Thyroid gland (tissue), 4 donors: ENCODE measurements around the gene HMCN2. TPM values are rescaled to one million over a fixed set of nuclear protein-coding genes. Genes with fewer than 3 reads are reported as not detected.

Source experiments
- DNase-seq, 2 donors: peaks; one replicate each; pipeline ENCODE4 v3.0.0-alpha.2; 2019
- H3K27ac ChIP-seq, 3 donors: fragments of 200-600 bp; sonication (generic); 1 replicate in 2 of 3; 2 replicates in 1 of 3; pipeline ENCODE4 v1.5.1; 2016 to 2019; ENCODE audit warnings: mild to moderate bottlenecking in 1 of 3, moderate library complexity in 1 of 3
- H3K27me3 ChIP-seq: fragments of 200-600 bp; sonication (generic); one replicate; pipeline ENCODE4 v1.5.1; 2019
- H3K36me3 ChIP-seq, 2 donors: fragments of 200-600 bp; sonication (generic); one replicate each; pipeline ENCODE4 v1.5.1; 2016 to 2019
- H3K4me1 ChIP-seq, 2 donors: fragments of 200-600 bp; sonication (generic); one replicate each; pipeline ENCODE4 v1.5.1; 2017 to 2019
- H3K4me3 ChIP-seq, 3 donors: fragments of 200-600 bp; sonication (generic); replicated peaks in 1 of 3; 1 replicate in 2 of 3; 2 replicates in 1 of 3; pipeline ENCODE4 v1.5.1; 2016; ENCODE audit warnings: mild to moderate bottlenecking in 1 of 3
- H3K9me3 ChIP-seq: fragments of 200-600 bp; sonication (generic); one replicate; pipeline ENCODE4 v1.5.1; 2017
- POLR2A ChIP-seq, 2 donors: fragments of 450-650 bp; IDR thresholded peaks; one replicate each; pipeline ENCODE4 v1.6.1; 2017; ENCODE audit warnings: antibody characterized with exemption in 2 of 2, mild to moderate bottlenecking in 2 of 2, moderate library complexity in 1 of 2
- WGBS, 2 donors: methylation state at CpG; one replicate each; pipeline ENCODE4 v1.1.5; 2017; 5-methylcytosine and 5-hydroxymethylcytosine counted together
- intact Hi-C: fragments of 100-400 bp; cut with DNase I; formaldehyde crosslinking; loops from one replicate; pipeline ENCODE4 v1.15.1; 2023
- total RNA-seq, 4 donors: library from RNA; depleted of rRNA; stranded (reverse); fragments of >200 nt; gene quantifications; one replicate each; pipeline ENCODE4 v1.2.3, GENCODE V29; 2016
- TF ChIP-seq, protein P1 (sequence below), 6 experiments: fragments of 200-600 bp in 3 of 6; fragments of 450-650 bp in 3 of 6; sonication (generic) in 3 of 6; IDR thresholded peaks; one replicate each; pipeline ENCODE4 v1.5.1; 2016 to 2019; ENCODE audit warnings: antibody characterized with exemption in 6 of 6, mild to moderate bottlenecking in 2 of 6, inconsistent platforms in 1 of 6, moderate library complexity in 1 of 6

HMCN2 gene
- total RNA-seq, 4 donors from 2014 or later = 1.7 to 5.5 (median 3.5) TPM

DNA sequence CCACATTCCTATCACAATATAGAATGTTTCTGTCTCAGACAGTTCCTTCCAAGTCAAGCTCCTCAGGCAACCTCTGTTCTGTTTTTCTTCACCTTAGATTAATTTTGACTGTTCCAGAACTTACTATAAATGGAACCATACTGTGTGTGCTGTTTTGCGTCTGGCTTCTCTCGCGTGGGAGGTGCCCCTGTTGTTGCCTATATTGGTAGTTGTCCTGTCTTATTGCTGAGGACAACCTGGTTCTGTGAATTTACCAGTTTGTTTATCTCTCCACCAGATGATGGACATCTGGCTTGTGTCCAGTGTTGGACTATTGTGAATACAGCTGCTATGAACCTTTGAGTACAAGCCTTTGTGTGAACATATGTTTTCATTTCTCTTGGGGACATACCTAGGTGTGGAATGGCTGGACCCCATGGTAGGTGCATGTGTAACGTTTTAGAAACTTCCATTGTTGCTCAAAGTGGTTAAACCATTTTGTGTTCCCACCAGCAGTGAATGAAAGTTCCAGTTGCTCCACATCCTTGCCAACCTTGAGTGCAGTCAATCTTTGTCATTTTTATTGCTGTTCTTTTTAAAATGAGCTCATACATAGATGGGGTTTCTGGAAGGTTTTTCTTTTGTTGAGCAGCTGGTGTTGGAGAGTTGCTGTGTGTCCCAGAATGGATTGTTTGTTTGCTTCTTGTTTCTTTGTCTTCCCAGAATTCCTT is 18.1 kb downstream of the HMCN2 start:
- WGBS, 2 donors = 79 to 82% methylated on average over 4 of the region's 4 CpGs
- no peak for DNase-seq
- intact Hi-C loops = no loop called here
- no peak overlapping the region for H3K27ac ChIP-seq
- H3K36me3 ChIP-seq = no peaks in the 10 kb centered on the region
- peaks cover 19 to 34% of the 10 kb centered on the region in 2 donors for H3K4me1 ChIP-seq
- H3K9me3 ChIP-seq = no peaks in the 10 kb centered on the region
- H3K27me3 ChIP-seq = no peaks in the 10 kb centered on the region
- no peak overlapping the region for H3K4me3 ChIP-seq
- no peak for TF ChIP-seq POLR2A (IDR thresholded peaks at IDR 0.05)
- TF ChIP-seq, protein P1, sequence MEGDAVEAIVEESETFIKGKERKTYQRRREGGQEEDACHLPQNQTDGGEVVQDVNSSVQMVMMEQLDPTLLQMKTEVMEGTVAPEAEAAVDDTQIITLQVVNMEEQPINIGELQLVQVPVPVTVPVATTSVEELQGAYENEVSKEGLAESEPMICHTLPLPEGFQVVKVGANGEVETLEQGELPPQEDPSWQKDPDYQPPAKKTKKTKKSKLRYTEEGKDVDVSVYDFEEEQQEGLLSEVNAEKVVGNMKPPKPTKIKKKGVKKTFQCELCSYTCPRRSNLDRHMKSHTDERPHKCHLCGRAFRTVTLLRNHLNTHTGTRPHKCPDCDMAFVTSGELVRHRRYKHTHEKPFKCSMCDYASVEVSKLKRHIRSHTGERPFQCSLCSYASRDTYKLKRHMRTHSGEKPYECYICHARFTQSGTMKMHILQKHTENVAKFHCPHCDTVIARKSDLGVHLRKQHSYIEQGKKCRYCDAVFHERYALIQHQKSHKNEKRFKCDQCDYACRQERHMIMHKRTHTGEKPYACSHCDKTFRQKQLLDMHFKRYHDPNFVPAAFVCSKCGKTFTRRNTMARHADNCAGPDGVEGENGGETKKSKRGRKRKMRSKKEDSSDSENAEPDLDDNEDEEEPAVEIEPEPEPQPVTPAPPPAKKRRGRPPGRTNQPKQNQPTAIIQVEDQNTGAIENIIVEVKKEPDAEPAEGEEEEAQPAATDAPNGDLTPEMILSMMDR (IDR thresholded peaks at IDR 0.05) = no peak

DNA sequence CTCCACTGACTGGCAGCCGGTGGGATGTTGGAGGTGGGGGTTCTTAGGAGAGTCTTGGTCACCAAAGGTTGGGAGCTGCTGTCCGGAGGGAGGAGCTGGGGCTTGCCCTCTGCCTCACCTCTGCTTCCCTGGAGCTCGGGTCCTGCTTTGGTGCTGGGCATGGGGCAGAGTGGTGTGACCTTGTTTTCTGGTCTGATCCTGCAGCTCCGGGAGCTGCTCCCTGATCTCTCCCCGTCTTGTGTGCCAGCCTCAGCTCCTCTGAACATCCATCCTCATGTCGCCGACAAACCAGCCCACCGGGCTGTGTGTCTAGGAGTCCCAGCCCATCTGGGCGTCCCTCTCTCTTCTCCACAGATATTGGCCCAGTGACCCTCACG is 18.7 kb downstream of the HMCN2 start:
- Histone ChIP-seq H3K27ac (no peak overlapping the region), H3K27me3 (no peaks in the 10 kb centered on the region), H3K9me3 (no peaks in the 10 kb centered on the region), H3K36me3 (no peaks in the 10 kb centered on the region), H3K4me1 (peaks cover 23 to 40% of the 10 kb centered on the region in 2 donors), H3K4me3 (no peak overlapping the region)
- intact Hi-C loops = no loop called here
- DNase-seq = no peak
- no peak for TF ChIP-seq POLR2A (IDR thresholded peaks at IDR 0.05)
- TF ChIP-seq, protein P1 (IDR thresholded peaks at IDR 0.05) = no peak
- WGBS, 2 donors = 84 to 86% methylated on average over 10 of the region's 10 CpGs

DNA sequence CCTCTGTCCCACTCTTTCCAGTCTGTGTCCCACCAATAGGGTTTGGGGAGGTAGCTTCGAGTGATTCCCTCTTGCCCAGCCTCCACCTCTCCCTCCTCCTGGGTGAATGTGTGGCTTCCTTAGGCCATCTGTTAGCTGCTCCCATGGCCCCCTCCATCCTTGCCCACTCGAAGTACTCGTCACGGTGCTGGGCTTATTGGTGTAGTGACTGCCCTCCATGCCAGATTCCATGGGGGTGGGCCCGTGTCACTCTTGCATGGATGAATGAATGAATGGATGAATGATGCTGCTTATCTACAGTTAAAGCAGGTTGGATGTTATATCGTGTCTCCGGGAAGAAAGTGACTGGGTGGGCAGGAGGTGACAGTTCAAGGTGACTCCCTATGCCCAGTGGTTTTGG is 19.1 kb downstream of the HMCN2 start:
- no peak for DNase-seq
- intact Hi-C loops = no loop called here

DNA sequence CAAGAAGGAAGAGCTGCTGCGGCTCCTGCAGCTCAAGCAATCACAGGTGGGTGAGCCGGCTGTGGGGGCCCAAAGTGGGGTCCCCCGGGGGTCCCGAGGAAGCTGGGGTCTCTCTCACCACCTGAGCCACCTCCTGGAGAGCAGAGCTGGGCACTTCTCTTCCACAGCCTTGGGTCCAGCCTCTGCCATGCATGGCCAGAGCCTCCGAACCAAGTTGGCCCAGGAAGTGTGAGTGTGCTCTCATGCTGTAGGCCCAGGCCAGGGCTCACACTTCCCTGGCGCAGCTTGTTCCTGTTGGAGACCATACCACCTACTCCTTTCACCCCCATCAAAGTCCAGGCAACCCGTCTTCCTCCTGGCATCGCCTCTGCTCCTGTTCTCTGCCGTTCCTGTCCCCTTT is 19.7 kb downstream of the HMCN2 start:
- no peaks in the 10 kb centered on the region for H3K9me3 ChIP-seq
- TF ChIP-seq, protein P1 (IDR thresholded peaks at IDR 0.05) = no peak
- TF ChIP-seq POLR2A (IDR thresholded peaks at IDR 0.05) = no peak
- 84 to 85% methylated on average over 4 to 9 of the region's 9 CpGs for WGBS, 2 donors
- H3K4me3 ChIP-seq = no peak overlapping the region
- no peak overlapping the region for H3K27ac ChIP-seq
- H3K36me3 ChIP-seq = no peaks in the 10 kb centered on the region
- H3K27me3 ChIP-seq = no peaks in the 10 kb centered on the region
- peaks cover 23 to 48% of the 10 kb centered on the region in 2 donors for H3K4me1 ChIP-seq
- intact Hi-C loops = no loop called here
- DNase-seq = peak in 1 of 2 donors; percentile 31

More for the DNA sequence above, 19.1 kb downstream of the HMCN2 start:
- 73 to 85% methylated on average over 7 of the region's 7 CpGs for whole genome bisulfite sequencing, 2 donors
- no peak overlapping the region for H3K27ac ChIP-seq
- H3K36me3 ChIP-seq = no peaks in the 10 kb centered on the region
- TF ChIP-seq, protein P1 (IDR thresholded peaks at IDR 0.05) = no peak
- TF ChIP-seq POLR2A (IDR thresholded peaks at IDR 0.05) = no peak
- H3K4me3 ChIP-seq = no peak overlapping the region
- H3K27me3 ChIP-seq = no peaks in the 10 kb centered on the region
- H3K4me1 ChIP-seq = peaks cover 23 to 44% of the 10 kb centered on the region in 2 donors
- H3K9me3 ChIP-seq = no peaks in the 10 kb centered on the region

DNA sequence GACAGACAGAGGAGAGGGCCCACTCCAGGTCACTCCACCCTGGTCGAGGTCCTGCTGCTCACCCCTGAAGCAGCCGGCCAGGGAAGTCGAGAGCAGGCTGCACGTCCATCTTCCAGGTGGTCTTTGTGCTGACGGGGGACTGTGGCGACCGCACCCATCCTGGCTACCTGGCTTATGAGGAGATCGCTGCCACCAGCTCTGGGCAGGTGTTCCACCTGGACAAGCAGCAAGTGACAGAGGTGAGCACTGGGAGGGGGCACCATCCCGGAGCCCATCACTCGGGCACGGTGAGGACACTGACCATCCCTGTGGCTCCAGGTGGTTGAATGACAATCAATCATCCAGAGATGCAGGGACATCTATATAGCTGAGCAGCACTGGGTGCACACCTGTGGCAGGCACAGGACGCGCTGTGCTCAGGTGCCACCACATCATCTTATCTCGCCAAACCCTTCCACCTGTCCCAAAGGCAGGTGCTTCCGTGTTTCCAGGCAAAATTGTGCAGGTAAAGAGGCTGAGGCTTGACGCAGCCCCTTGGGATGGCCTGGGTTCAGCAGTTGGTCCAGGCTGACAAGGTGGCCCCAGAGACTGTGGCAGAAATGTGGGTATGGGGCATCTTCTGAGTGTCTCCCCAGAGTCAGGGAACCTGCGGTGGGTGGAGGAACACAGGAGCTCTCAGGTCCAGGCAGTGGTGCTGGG is 20.7 kb downstream of the HMCN2 start:
- intact Hi-C loops = no loop called here
- WGBS, 2 donors = 89 to 95% methylated on average over 14 to 16 of the region's 17 CpGs
- Histone ChIP-seq H3K9me3 (no peaks in the 10 kb centered on the region), H3K36me3 (no peaks in the 10 kb centered on the region), H3K27ac (no peak overlapping the region), H3K4me3 (no peak overlapping the region), H3K4me1 (peaks cover 23 to 48% of the 10 kb centered on the region in 2 donors), H3K27me3 (no peaks in the 10 kb centered on the region)
- no peak for TF ChIP-seq POLR2A (IDR thresholded peaks at IDR 0.05)
- TF ChIP-seq, protein P1 (IDR thresholded peaks at IDR 0.05) = no peak
- no peak for DNase-seq
